ENCODE results near the gene MIA2. TPM values are rescaled to one million over a fixed set of nuclear protein-coding genes. Genes with fewer than 3 reads are reported as not detected.
"Not testable (repeated sequence)": the region's sequence is repeated elsewhere in the genome, so short reads cannot be mapped to it uniquely, and the experiment has no call there.

Gene MIA2
- total RNA-seq, 2 donors from 2014 or later, result 41.8 to 61.8 TPM

- Histone ChIP-seq H3K9ac (ENCODE audit: low read depth in 2 of 2, low read length in 2 of 2) (no peak overlapping the region), H3K27me3 (no peaks in the 10 kb centered on the region), H3K4me1 (no peaks in the 10 kb centered on the region), H3K4me3 (no peak overlapping the region), H3K27ac (no peak overlapping the region), H3K36me3 (no peaks in the 10 kb centered on the region), H3K9me3 (no peaks in the 10 kb centered on the region)
- TF ChIP-seq, protein P1, sequence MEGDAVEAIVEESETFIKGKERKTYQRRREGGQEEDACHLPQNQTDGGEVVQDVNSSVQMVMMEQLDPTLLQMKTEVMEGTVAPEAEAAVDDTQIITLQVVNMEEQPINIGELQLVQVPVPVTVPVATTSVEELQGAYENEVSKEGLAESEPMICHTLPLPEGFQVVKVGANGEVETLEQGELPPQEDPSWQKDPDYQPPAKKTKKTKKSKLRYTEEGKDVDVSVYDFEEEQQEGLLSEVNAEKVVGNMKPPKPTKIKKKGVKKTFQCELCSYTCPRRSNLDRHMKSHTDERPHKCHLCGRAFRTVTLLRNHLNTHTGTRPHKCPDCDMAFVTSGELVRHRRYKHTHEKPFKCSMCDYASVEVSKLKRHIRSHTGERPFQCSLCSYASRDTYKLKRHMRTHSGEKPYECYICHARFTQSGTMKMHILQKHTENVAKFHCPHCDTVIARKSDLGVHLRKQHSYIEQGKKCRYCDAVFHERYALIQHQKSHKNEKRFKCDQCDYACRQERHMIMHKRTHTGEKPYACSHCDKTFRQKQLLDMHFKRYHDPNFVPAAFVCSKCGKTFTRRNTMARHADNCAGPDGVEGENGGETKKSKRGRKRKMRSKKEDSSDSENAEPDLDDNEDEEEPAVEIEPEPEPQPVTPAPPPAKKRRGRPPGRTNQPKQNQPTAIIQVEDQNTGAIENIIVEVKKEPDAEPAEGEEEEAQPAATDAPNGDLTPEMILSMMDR (IDR thresholded peaks at IDR 0.05), result no peak
- intact Hi-C loops (cut with DNase I), result no loop called here
- peak; percentile 31 for DNase-seq
Observed at GRCh38 chr14:39203659-39204606, 29.8 kb upstream of the MIA2 start.

- H3K27me3 ChIP-seq; H3K9ac ChIP-seq (ENCODE audit: low read depth in 2 of 2, low read length in 2 of 2); DNase-seq; H3K9me3 ChIP-seq; intact Hi-C loops (cut with DNase I); H3K36me3 ChIP-seq; H3K4me1 ChIP-seq; H3K4me3 ChIP-seq; H3K27ac ChIP-seq: not testable (repeated sequence)
Observed at GRCh38 chr14:39207430-39207829, 26.3 kb upstream of the MIA2 start.

DNA sequence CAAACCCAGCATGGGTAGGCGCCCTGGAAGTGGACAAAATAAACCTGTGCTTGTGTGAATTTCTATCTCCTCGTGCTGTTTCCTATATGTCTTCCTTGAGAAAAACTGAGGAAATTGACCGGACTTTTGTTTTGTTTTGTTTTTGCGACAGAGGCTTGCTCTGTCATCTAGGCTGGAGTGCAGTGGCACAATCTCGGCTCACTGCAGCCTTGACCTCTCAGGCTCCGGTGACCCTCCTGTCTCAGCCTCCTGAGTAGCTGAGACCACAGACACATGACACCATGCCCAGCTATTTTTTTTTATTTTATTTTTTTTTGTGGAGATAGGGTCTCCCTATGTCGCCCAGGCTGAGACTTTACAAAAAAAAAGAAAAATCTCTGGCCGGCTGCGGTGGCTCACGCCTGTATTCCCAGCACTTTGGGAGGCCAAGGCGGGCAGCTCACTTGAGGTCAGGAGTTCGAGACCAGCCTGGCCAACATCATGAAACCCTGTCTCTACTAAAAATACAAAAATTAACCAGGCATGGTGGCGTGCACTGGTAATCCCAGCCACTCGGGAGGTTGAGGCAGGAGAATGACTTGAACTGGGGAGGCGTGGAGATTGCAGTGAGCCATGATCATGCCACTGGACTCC is 22.5 kb upstream of the MIA2 start:
- intact Hi-C loops (cut with DNase I), result no loop called here
- H3K9me3 ChIP-seq, result no peaks in the 10 kb centered on the region
- no peaks in the 10 kb centered on the region for H3K27me3 ChIP-seq
- H3K9ac ChIP-seq (ENCODE audit: low read depth in 2 of 2, low read length in 2 of 2), result no peak overlapping the region
- no peaks in the 10 kb centered on the region for H3K36me3 ChIP-seq
- no peak overlapping the region for H3K27ac ChIP-seq
- H3K4me1 ChIP-seq, result no peaks in the 10 kb centered on the region
- no peak for DNase-seq
- H3K4me3 ChIP-seq, result no peak overlapping the region
- TF ChIP-seq, protein P1 (IDR thresholded peaks at IDR 0.05), result no peak

GRCh38 chr14:39212034-39212433 is 21.7 kb upstream of the MIA2 start:
- DNase-seq, result no peak
- TF ChIP-seq, protein P1 (IDR thresholded peaks at IDR 0.05), result no peak
- no peaks in the 10 kb centered on the region for H3K9me3 ChIP-seq
- intact Hi-C loops (cut with DNase I), result no loop called here
- no peaks in the 10 kb centered on the region for H3K36me3 ChIP-seq
- no peak overlapping the region for H3K9ac ChIP-seq (ENCODE audit: low read depth in 2 of 2, low read length in 2 of 2)
- H3K27me3 ChIP-seq, result no peaks in the 10 kb centered on the region
- no peaks in the 10 kb centered on the region for H3K4me1 ChIP-seq
- H3K4me3 ChIP-seq, result no peak overlapping the region
- H3K27ac ChIP-seq, result no peak overlapping the region

DNA sequence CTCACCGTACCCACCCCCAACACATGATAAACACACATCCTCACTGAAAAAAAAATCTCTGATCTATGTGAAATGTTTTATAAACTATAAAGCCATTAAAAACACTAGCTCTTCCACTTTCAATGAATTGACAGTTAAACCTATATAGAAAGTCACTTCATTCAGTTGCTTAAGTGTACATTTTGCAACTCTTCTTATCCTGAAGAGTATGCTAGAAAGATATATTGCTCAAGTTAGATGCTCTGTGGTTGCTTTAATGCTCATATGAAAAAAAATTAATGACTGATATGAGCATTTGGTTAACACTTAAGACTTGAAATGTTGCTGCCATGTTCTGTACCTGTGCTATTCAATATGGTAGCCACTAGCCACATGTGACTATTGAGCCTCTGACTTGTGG is 21.0 kb upstream of the MIA2 start:
- Histone ChIP-seq H3K9me3 (no peaks in the 10 kb centered on the region), H3K4me1 (no peaks in the 10 kb centered on the region), H3K4me3 (no peak overlapping the region), H3K27me3 (no peaks in the 10 kb centered on the region), H3K27ac (no peak overlapping the region), H3K9ac (ENCODE audit: low read depth in 2 of 2, low read length in 2 of 2) (no peak overlapping the region), H3K36me3 (no peaks in the 10 kb centered on the region)
- TF ChIP-seq, protein P1 (IDR thresholded peaks at IDR 0.05), result no peak
- intact Hi-C loops (cut with DNase I), result no loop called here
- DNase-seq, result no peak
